ENCODE results near the gene TNS3.

The TNS3 gene

GRCh38 chr7:47464266-47464665 lies 117.6 kb downstream of the TNS3 start:
- no peak overlapping the region for H3K4me3 ChIP-seq (ENCODE audit: low read depth, low read length)
- TF ChIP-seq, protein P1, sequence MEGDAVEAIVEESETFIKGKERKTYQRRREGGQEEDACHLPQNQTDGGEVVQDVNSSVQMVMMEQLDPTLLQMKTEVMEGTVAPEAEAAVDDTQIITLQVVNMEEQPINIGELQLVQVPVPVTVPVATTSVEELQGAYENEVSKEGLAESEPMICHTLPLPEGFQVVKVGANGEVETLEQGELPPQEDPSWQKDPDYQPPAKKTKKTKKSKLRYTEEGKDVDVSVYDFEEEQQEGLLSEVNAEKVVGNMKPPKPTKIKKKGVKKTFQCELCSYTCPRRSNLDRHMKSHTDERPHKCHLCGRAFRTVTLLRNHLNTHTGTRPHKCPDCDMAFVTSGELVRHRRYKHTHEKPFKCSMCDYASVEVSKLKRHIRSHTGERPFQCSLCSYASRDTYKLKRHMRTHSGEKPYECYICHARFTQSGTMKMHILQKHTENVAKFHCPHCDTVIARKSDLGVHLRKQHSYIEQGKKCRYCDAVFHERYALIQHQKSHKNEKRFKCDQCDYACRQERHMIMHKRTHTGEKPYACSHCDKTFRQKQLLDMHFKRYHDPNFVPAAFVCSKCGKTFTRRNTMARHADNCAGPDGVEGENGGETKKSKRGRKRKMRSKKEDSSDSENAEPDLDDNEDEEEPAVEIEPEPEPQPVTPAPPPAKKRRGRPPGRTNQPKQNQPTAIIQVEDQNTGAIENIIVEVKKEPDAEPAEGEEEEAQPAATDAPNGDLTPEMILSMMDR (IDR thresholded peaks at IDR 0.05; ENCODE audit: low read depth, low read length), result no peak

DNA sequence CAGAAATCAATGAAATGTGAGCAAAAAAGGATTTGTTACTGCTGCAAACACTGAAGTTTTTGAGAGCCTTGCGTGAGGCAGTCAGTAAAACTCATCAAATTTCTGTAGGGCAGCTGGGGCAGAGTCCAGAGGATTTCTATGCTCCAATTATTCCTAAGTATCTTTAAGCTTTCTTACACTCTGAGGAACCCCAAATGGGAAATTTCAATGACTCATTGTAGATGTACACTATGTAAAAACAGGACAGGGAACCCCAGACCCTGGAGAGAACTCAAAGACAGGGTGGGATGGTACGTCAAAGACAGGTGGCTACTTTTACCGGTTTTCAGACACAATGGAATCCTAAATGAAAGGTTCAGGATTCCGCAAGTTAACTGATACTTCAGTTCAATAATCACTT lies 120.2 kb downstream of the TNS3 start:
- TF ChIP-seq, protein P1 (IDR thresholded peaks at IDR 0.05; ENCODE audit: low read depth, low read length), result no peak
- H3K4me3 ChIP-seq (ENCODE audit: low read depth, low read length), result no peak overlapping the region

DNA sequence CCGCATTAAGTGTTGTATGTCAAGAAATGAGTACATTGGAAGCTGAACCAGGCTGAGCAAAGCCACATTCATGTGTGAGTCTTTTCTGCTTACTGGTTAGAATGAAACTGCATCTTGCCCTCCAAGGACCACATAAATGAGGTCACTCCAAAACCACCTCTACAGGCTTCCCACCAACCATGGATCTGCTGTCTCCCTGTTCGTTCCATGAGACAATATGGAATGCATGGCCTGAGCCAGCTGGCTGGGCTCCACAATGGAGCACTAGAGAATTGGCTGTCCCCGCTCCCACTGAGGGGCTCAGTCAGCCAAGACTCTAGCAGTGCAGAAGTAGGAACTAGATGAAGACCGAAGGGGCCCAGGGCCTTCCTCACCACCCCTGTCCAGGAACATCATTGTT lies 120.8 kb downstream of the TNS3 start:
- TF ChIP-seq, protein P1 (IDR thresholded peaks at IDR 0.05; ENCODE audit: low read depth, low read length), result no peak
- H3K4me3 ChIP-seq (ENCODE audit: low read depth, low read length), result no peak overlapping the region

DNA sequence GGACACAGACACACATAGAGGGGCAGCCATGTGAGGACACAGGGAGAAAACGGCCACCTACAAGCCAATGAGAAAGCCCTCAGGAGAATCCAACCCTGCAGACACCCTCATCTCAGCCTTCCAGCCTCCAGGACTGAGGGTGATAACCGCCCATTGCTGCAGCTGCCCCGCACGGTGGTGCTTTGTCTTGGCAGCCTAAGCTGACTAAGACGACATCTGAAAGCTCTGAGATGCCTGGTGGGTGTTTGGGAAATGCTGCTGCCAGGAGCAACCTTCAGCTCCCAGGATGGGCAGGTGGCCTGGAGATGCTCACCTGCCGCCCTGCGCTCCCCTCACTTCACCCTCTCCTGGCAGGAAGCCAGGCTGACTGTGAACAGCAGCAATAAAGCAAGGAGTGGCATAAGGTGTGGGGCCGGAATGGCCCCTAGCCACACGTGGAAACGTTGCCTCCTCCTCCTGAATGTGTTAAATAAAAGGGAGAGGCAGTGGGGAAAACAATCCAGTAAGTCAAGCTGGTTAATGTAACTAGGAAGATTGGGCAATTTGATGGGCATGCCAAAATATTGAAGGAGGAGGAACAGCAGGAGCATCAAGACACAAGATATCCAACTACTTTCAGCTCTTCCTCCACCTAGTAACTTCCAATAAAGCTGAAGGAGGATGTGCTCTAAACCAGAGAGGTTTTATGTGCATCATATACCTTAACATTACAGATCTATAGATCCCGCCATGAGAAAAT lies 121.5 kb downstream of the TNS3 start:
- TF ChIP-seq, protein P1 (IDR thresholded peaks at IDR 0.05; ENCODE audit: low read depth, low read length), result no peak
- no peak overlapping the region for H3K4me3 ChIP-seq (ENCODE audit: low read depth, low read length)

DNA sequence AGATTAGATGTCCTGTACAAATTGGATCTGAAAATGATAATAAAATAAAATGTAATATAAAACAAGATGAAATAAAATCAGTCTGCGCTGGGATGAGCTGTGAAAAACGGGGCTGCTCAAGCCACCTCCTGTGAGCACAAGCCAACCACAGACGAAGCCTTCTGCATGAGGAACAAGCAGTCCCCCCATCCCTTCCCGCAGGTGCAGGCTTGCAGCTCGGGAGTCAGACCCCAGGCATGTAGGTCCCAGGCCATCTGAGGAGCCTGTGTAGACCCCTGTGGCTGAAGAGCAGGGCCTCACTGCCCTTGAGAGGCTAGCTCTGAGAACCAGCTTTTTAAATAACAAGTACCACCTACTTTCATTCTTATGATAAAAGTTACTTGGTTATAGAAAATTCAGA lies 123.4 kb downstream of the TNS3 start:
- TF ChIP-seq, protein P1 (IDR thresholded peaks at IDR 0.05; ENCODE audit: low read depth, low read length), result no peak
- H3K4me3 ChIP-seq (ENCODE audit: low read depth, low read length), result no peak overlapping the region

DNA sequence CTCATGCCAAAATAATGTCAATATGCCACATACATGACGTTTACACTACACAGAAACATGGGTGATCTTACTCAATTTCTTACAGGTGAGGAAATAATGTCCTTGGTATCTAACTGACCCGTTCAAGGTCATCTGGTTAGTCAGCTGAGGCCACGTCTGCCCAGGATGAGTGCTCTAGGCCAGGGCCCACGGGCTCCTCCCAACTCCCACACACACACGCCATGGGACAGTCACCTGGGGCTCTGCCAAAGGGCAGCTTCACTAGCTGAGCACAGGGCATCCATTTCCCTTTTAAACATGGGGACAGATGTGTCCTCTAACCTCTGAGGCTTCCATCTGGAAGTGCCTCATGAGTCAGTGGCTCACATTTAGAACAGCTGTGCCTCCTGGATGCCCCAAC lies 123.9 kb downstream of the TNS3 start:
- TF ChIP-seq, protein P1 (IDR thresholded peaks at IDR 0.05; ENCODE audit: low read depth, low read length), result no peak
- H3K4me3 ChIP-seq (ENCODE audit: low read depth, low read length), result no peak overlapping the region

DNA sequence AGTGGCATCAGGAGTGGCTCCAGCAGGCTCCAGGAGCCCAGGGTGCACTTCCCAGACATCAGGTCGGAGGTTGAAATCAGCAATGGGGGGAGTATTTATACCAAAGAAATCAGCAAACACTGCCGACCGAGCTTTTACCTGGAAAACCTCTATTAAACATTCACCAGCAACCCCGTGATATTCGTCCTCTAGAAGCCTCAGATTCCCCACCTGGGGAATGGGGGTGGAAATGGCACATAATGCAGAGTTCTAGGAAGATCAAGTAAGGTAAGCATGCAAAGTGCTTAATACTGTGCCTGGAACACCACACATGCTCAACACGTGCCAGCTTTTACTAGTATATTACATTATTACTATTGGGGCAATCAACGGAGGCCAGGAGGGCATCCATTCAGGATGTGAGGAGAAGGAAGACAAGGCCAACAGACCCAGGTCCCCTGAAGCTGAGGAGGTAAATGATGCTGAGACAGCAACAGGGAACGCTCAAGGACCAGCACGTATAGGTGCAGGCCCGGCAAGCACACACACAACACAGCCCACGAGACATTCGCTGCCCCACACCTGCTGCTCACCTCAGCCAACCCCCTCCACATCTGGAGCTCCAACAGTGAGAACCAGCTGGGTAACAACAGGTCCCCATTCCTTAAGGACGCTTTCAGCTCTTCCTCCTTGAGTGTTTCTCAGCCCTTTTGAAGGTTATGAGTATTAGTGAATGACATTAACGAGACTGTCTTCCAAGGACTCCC lies 125.5 kb downstream of the TNS3 start:
- TF ChIP-seq, protein P1 (IDR thresholded peaks at IDR 0.05; ENCODE audit: low read depth, low read length), result no peak
- no peak overlapping the region for H3K4me3 ChIP-seq (ENCODE audit: low read depth, low read length)

All from WI38 (cell line).